OCI-LY1 (cell line): ENCODE results near the gene NRG2.

Experiments
- H2AFZ ChIP-seq: fragments of 200-600 bp; sonication (generic), shearing (Covaris generic); 2 replicates; pipeline ENCODE4 v1.6.0; 2014; ENCODE audit warnings: antibody characterized with exemption, mild to moderate bottlenecking, low read length
- H3F3A ChIP-seq: fragments of 200-600 bp; sonication (generic), shearing (Covaris generic); 2 replicates; pipeline ENCODE4 v1.6.0; 2014; ENCODE audit warnings: mild to moderate bottlenecking, antibody characterized with exemption, low read length, moderate library complexity; ENCODE audit not compliant: insufficient read depth
- H3K27ac ChIP-seq: fragments of 200-600 bp; sonication (generic); 2 replicates; pipeline ENCODE4 v1.5.1; 2014; ENCODE audit warnings: low read length, mixed run types, mild to moderate bottlenecking, low read depth; ENCODE audit not compliant: poor library complexity, severe bottlenecking
- H3K27me3 ChIP-seq: fragments of 200-600 bp; sonication (generic); 2 replicates; pipeline ENCODE4 v1.6.0; 2014; ENCODE audit warnings: antibody characterized with exemption, mild to moderate bottlenecking, low read length, moderate library complexity; ENCODE audit not compliant: insufficient read depth
- H3K36me3 ChIP-seq: fragments of 200-600 bp; sonication (generic); 2 replicates; pipeline ENCODE4 v1.6.1; 2014; ENCODE audit warnings: mild to moderate bottlenecking, antibody characterized with exemption, low read length, moderate library complexity, mixed read lengths; ENCODE audit not compliant: insufficient read depth
- H3K4me1 ChIP-seq: fragments of 200-600 bp; sonication (generic); 2 replicates; pipeline ENCODE4 v1.5.1; 2014; ENCODE audit warnings: mild to moderate bottlenecking, low read length, moderate library complexity; ENCODE audit not compliant: insufficient read depth, severe bottlenecking
- H3K4me2 ChIP-seq: fragments of 200-600 bp; sonication (generic), shearing (Covaris generic); 2 replicates; pipeline ENCODE4 v1.6.1; 2014; ENCODE audit warnings: low read length
- H3K4me3 ChIP-seq: fragments of 200-600 bp; sonication (generic); 2 replicates; pipeline ENCODE4 v1.5.1; 2014; ENCODE audit warnings: low read length, low read depth, mild to moderate bottlenecking, mixed read lengths; ENCODE audit not compliant: poor library complexity, severe bottlenecking
- H3K79me2 ChIP-seq: fragments of 200-600 bp; shearing (Covaris generic); 2 replicates; pipeline ENCODE4 v1.6.1; 2016; ENCODE audit warnings: mixed run types, low read length, mixed read lengths; ENCODE audit not compliant: insufficient read depth
- H3K9ac ChIP-seq: fragments of 200-600 bp; sonication (generic), shearing (Covaris generic); 2 replicates; pipeline ENCODE4 v1.6.1; 2014; ENCODE audit warnings: mild to moderate bottlenecking, low read length, mixed read lengths
- H3K9me2 ChIP-seq: fragments of 200-600 bp; sonication (generic), shearing (Covaris generic); 2 replicates; pipeline ENCODE4 v1.6.1; 2014; ENCODE audit warnings: low read depth, mild to moderate bottlenecking, low read length, mixed read lengths
- H3K9me3 ChIP-seq: fragments of 200-600 bp; shearing (Covaris generic); 2 replicates; pipeline ENCODE4 v1.6.1; 2014; ENCODE audit warnings: low read length, mixed read lengths
- H4K20me1 ChIP-seq: fragments of 200-600 bp; sonication (generic), shearing (Covaris generic); 2 replicates; pipeline ENCODE4 v1.6.0; 2016; ENCODE audit warnings: mild to moderate bottlenecking, low read length; ENCODE audit not compliant: insufficient read depth
- CTCF ChIP-seq: fragments of 200-600 bp; sonication (generic), shearing (Covaris generic); IDR thresholded peaks from 2 replicates; pipeline ENCODE4 v1.5.1; 2017; ENCODE audit warnings: mild to moderate bottlenecking, antibody characterized with exemption, low read length, moderate library complexity, mixed read lengths
- EZH2 ChIP-seq: fragments of 200-600 bp; sonication (generic), shearing (Covaris generic); IDR thresholded peaks from 2 replicates; pipeline ENCODE4 v1.8.0; 2017; ENCODE audit warnings: borderline replicate concordance, mixed run types, mild to moderate bottlenecking, antibody characterized with exemption, low read length, moderate library complexity, mixed read lengths

The NRG2 gene

GRCh38 chr5:139979518-139979917, 63.6 kb downstream of the NRG2 start:
- no peak overlapping the region for H3K27ac ChIP-seq
- no peaks in the 10 kb centered on the region for H3K27me3 ChIP-seq
- H4K20me1 ChIP-seq, result no peaks in the 10 kb centered on the region
- no peaks in the 10 kb centered on the region for H3K9me3 ChIP-seq
- no peak overlapping the region for H3K4me2 ChIP-seq
- H3K79me2 ChIP-seq, result no peaks in the 10 kb centered on the region
- no peak overlapping the region for H3K4me3 ChIP-seq
- H3K36me3 ChIP-seq, result no peaks in the 10 kb centered on the region
- no peak overlapping the region for H3K9ac ChIP-seq
- H3K9me2 ChIP-seq, result no peaks in the 10 kb centered on the region
- no peaks in the 10 kb centered on the region for H3F3A ChIP-seq
- no peak overlapping the region for H2AFZ ChIP-seq
- H3K4me1 ChIP-seq, result no peaks in the 10 kb centered on the region
- no peak for TF ChIP-seq EZH2
- TF ChIP-seq CTCF, result no peak

DNA sequence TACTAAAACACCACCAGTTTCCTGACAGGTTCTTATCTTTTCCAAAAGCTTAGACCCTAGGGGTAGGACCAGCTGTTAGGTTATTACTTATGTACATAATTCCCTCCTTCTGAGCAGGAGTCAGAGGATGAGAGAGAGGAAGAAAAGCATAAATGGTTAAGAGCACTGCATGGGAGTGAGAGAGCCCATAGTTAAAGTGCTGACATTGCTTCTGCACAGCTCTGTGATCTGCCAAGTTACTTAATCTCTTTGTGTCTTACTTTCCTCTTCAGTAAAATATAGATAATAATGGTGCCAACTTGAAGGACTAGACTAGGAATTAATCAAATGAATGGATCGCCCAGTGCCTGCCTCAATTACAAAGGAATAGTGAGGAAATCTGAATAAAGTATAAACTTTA, 66.4 kb downstream of the NRG2 start:
- H3K9me2 ChIP-seq, result no peaks in the 10 kb centered on the region
- H4K20me1 ChIP-seq, result no peaks in the 10 kb centered on the region
- H3K4me2 ChIP-seq, result no peak overlapping the region
- H3K27me3 ChIP-seq, result peaks cover 2% of the 10 kb centered on the region; the same call in 1 of the 2 replicates
- TF ChIP-seq EZH2 (no peak), CTCF (no peak)
- H3K9me3 ChIP-seq, result no peaks in the 10 kb centered on the region
- H2AFZ ChIP-seq, result no peak overlapping the region
- H3F3A ChIP-seq, result no peaks in the 10 kb centered on the region
- no peak overlapping the region for H3K9ac ChIP-seq
- H3K4me3 ChIP-seq, result no peak overlapping the region
- no peaks in the 10 kb centered on the region for H3K4me1 ChIP-seq
- H3K27ac ChIP-seq, result no peak overlapping the region
- no peaks in the 10 kb centered on the region for H3K79me2 ChIP-seq
- no peaks in the 10 kb centered on the region for H3K36me3 ChIP-seq

DNA sequence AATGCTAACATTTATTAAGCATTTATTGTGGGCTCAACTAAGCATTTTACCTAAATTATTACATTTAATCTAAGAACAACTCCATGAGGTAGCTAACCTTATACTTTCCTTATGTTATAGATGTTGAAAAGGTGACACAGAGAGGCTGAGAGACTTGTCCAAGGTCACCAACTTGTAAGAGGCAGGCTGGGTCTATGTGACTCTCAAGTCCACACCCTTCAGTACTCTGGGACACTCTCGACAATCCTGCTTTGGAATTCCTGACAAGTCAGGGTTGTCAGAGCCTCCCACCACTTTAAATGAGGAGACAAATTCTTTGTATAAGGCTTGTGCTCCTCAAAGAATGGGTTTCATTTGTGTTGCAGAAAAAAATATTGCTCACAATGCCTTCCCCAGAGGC, 67.2 kb downstream of the NRG2 start:
- Histone ChIP-seq H3K27ac (no peak overlapping the region), H3K9ac (no peak overlapping the region), H3K9me2 (no peaks in the 10 kb centered on the region), H3K9me3 (no peaks in the 10 kb centered on the region), H3K27me3 (peaks cover 2% of the 10 kb centered on the region; the same call in 1 of the 2 replicates), H3K79me2 (no peaks in the 10 kb centered on the region), H3F3A (no peaks in the 10 kb centered on the region), H4K20me1 (no peaks in the 10 kb centered on the region), H3K4me2 (no peak overlapping the region), H2AFZ (no peak overlapping the region), H3K4me3 (no peak overlapping the region), H3K4me1 (no peaks in the 10 kb centered on the region), H3K36me3 (no peaks in the 10 kb centered on the region)
- TF ChIP-seq EZH2 (no peak), CTCF (no peak)
